Activated CD4-positive, alpha-beta T cell treated with anti-CD3 and anti-CD28 coated beads, Interleukin-2, Interleukin-4, amounts not matched to agents 100 ng/mL and 50 ng/mL, durations not matched to agents 16 hours and 8 hours (primary cell): ENCODE measurements around the gene PDE8A.
"Not testable (repeated sequence)": the region's sequence is repeated elsewhere in the genome, so short reads cannot be mapped to it uniquely, and the experiment has no call there.

Experiments
- DNase-seq: peaks from one replicate; pipeline ENCODE4 v3.0.0-alpha.2; 2020; ENCODE audit warnings: low spot score

Gene PDE8A

GRCh38 chr15:85178308-85178707, 196.7 kb downstream of the PDE8A start:
- DNase-seq = no peak

GRCh38 chr15:85179700-85180099, 198.0 kb downstream of the PDE8A start:
- no peak for DNase-seq

GRCh38 chr15:85185350-85185749, 203.7 kb downstream of the PDE8A start:
- DNase-seq = not testable (repeated sequence)

- not testable (repeated sequence) for DNase-seq
Measured at GRCh38 chr15:85188171-85188577, 206.5 kb downstream of the PDE8A start.
